ENCODE measurements around the gene JOSD2. TPM values are rescaled to one million over a fixed set of nuclear protein-coding genes. Genes with fewer than 3 reads are reported as not detected.

Gene JOSD2
- total RNA-seq, 2 experiments from 2014 or later, result 21.6 to 22.6 TPM

DNA sequence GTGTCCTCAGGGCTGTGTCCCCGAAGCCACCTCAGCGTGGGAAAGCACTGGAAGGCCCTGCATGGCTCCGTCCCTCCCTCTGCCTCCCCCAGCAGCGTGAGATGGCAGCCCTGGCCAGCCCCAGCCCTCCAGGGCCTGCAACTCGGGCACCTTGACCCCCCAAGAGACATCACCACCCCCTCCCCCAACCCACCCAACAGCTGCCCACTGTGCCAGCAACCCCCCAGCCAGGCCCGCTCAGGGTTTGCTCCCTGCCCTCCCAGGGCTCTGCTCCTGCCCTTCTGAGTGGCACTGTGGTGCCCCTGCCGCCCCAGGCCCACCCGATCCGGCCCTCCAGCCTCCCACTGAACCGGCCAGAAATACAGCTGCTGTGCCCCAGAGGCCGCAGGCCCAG lies 4.2 kb upstream of the JOSD2 start:
- no peaks in the 10 kb centered on the region for H3K36me3 Mint-ChIP-seq (ENCODE audit: low read depth)
- H3K4me1 Mint-ChIP-seq (ENCODE audit: low read depth), result peaks cover 13% of the 10 kb centered on the region
- H3K9me3 Mint-ChIP-seq, result no peaks in the 10 kb centered on the region
- peaks cover 5% of the 10 kb centered on the region for H3K27me3 Mint-ChIP-seq
- H3K4me3 Mint-ChIP-seq, result no peak overlapping the region
- no peak for DNase-seq
- ATAC-seq, result no peak
- ChIA-PET POLR2A (interaction anchor here (0.6 kb wide), 1 partner anchor 23 kb away, joined by 3 read pairs; no protein-coding TSS in a partner anchor), CTCF (no interaction called here)
- TF ChIP-seq, protein P1, sequence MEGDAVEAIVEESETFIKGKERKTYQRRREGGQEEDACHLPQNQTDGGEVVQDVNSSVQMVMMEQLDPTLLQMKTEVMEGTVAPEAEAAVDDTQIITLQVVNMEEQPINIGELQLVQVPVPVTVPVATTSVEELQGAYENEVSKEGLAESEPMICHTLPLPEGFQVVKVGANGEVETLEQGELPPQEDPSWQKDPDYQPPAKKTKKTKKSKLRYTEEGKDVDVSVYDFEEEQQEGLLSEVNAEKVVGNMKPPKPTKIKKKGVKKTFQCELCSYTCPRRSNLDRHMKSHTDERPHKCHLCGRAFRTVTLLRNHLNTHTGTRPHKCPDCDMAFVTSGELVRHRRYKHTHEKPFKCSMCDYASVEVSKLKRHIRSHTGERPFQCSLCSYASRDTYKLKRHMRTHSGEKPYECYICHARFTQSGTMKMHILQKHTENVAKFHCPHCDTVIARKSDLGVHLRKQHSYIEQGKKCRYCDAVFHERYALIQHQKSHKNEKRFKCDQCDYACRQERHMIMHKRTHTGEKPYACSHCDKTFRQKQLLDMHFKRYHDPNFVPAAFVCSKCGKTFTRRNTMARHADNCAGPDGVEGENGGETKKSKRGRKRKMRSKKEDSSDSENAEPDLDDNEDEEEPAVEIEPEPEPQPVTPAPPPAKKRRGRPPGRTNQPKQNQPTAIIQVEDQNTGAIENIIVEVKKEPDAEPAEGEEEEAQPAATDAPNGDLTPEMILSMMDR (IDR thresholded peaks at IDR 0.05), result no peak
- no peak overlapping the region for H3K27ac Mint-ChIP-seq
- intact Hi-C loops (cut with micrococcal nuclease), result no loop called here

DNA sequence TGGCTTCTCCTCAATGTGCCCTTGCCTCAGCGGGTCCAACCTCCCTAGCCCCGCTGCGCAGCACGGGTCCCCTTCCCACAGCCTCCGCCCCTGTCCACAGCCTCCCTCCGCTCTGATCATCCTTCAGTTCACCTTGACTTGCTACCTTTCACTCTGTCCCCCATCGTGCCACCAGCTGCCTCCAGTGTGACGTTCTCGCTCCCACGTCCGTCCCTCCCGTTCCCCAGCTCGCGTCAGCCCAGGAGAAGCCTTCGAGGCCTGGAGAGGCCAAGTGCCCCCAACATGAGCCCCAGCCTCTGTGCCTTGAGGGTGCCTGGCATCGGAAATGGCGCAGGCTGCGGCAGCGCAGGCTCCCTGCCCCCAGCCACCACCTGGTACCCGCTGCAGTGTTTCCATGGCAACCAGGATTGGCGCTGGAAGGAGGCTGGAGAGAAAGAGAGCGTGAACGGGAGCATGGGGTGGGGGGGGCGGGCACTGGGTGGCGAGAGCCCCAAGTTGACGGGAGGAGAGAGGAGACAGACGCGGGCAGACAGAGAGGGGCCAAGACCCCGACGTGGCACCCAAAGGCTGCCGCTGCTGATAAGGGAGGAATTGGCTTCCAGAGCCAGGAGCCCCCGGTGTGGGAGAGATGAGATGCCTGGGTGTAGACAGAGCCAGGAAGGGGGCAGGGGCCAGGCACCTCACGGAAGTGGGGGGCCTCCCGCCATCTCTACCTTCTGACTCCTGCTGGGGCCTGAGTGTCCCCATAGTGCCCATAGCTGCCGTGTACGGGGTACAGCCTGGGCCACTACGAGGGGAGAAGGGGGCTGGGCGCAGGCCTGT lies 3.6 kb upstream of the JOSD2 start:
- Mint-ChIP-seq H3K36me3 (ENCODE audit: low read depth) (no peaks in the 10 kb centered on the region), H3K4me3 (no peak overlapping the region), H3K9me3 (no peaks in the 10 kb centered on the region), H3K27ac (no peak overlapping the region), H3K27me3 (peaks cover 5% of the 10 kb centered on the region), H3K4me1 (ENCODE audit: low read depth) (peaks cover 13% of the 10 kb centered on the region)
- ChIA-PET POLR2A (no interaction called here), CTCF (no interaction called here)
- ATAC-seq (no peak), DNase-seq (no peak)
- intact Hi-C loops (cut with micrococcal nuclease), result no loop called here
- TF ChIP-seq, protein P1 (IDR thresholded peaks at IDR 0.05), result no peak

DNA sequence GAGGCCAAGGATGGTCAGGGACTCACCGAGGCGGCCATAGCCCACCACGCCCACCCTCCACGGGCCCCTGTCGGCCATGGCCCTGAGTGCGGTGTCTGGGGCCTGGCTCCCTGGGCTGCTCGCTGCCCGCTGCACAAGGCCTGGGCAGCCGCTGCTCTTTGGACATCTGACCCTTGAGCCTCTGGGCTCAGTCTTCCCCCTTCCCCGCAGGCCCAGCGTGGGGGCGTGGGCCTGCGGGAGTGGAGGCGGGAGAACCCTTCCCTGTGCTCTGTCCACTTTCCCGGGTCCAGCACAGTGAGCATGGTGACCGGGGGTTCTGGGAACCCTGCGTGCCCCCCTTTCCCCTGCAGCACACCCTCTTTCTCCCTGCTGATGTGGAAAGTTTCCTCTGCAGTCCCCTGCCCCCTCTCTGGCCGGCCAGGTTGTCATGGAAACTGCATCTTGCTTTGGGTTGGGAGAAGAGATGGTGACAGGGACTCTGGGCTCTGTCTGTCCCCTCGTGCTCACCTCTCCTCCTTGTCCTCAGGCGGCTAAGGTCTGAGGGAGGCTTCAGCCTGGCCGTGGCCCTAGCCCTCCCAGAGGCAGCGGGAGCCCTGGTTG lies 2.9 kb upstream of the JOSD2 start, which contains the start of gene ASPDH:
Gene ASPDH (minus strand): TSS at position 168 of the 600 bp plus-strand sequence. CDS start 90 bp downstream, at position 78.
- ChIA-PET CTCF (no interaction called here), POLR2A (no interaction called here)
- DNase-seq (no peak), ATAC-seq (no peak)
- no peak within 1 kb of the TSS for H3K27ac Mint-ChIP-seq
- peaks cover 5% of the 10 kb centered on the region for H3K27me3 Mint-ChIP-seq
- intact Hi-C loops (cut with micrococcal nuclease), result no loop called here
- H3K4me1 Mint-ChIP-seq (ENCODE audit: low read depth), result peaks cover 13% of the 10 kb centered on the region
- no peaks in the 10 kb centered on the region for H3K36me3 Mint-ChIP-seq (ENCODE audit: low read depth)
- no peak within 1 kb of the TSS for H3K4me3 Mint-ChIP-seq
- H3K9me3 Mint-ChIP-seq, result no peaks in the 10 kb centered on the region
- TF ChIP-seq, protein P1 (IDR thresholded peaks at IDR 0.05), result no peak

DNA sequence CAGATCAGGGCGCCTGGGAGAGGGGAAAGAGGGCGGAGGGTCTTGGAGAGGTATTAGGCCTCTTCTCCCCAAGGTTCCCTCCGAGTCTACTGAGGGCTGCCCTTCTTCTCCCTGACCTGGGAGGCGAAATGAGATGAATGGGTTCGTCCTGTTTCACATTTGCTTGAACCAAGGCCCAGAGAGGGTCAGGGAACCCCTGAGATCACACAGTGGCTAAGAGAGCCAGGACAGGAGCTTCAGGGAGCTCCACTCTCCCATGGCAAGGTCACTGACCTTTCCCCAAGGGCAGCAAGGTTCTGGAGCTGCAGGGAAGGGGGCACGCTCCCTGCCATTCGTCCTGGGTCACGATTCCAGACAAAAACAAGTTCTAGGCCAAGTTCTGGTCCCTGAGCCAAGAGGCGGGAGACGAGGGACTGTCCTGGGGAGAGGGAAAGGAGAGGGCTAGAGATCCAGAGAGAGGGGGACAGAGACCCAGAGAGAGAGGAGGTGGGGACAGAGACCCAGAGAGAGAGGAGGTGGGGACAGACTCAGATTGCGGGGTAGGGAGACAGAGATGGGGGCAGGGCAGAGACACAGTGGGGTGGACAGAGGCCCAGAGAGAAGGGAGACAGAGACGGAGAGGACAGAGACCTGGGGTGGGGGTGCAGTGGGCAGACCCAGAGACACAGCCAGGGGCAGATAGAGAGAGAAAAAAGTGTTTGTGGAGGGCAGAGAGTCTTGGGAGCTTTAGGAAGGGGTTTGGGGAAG lies 2.2 kb upstream of the JOSD2 start:
- ATAC-seq (no peak), DNase-seq (no peak)
- Mint-ChIP-seq H3K9me3 (no peaks in the 10 kb centered on the region), H3K4me1 (ENCODE audit: low read depth) (peaks cover 13% of the 10 kb centered on the region), H3K27me3 (peaks cover 5% of the 10 kb centered on the region), H3K36me3 (ENCODE audit: low read depth) (no peaks in the 10 kb centered on the region), H3K4me3 (no peak overlapping the region), H3K27ac (no peak overlapping the region)
- intact Hi-C loops (cut with micrococcal nuclease), result no loop called here
- ChIA-PET CTCF (interaction anchor here (1.0 kb wide), 1 partner anchor 156 kb away, joined by 3 read pairs; no protein-coding TSS in a partner anchor), POLR2A (no interaction called here)
- TF ChIP-seq, protein P1 (IDR thresholded peaks at IDR 0.05), result no peak

Measured in activated CD8-positive, alpha-beta T cell treated with anti-CD3 and anti-CD28 coated beads for 36 hours (primary cell).